ENCODE data around the gene EMC6. TPM values are rescaled to one million over a fixed set of nuclear protein-coding genes. Genes with fewer than 3 reads are reported as not detected.

The EMC6 gene
- total RNA-seq, 1 donor from 2014 or later, result 46.6 TPM

GRCh38 chr17:3636908-3637373, 31.7 kb upstream of the EMC6 start:
- Mint-ChIP-seq H3K4me1 (ENCODE audit: unreplicated experiment) (peaks cover 25% of the 10 kb centered on the region), H3K4me3 (peak overlapping the region; percentile 98), H3K27ac (peak overlapping the region; percentile 75), H3K9me3 (no peaks in the 10 kb centered on the region), H3K27me3 (no peaks in the 10 kb centered on the region), H3K36me3 (peaks cover 5% of the 10 kb centered on the region)
- TF ChIP-seq CTCF (conservative IDR thresholded peaks at IDR 0.05), result no peak
- no peak for DNase-seq (ENCODE audit: extremely low spot score, unreplicated experiment)

- Mint-ChIP-seq H3K4me1 (ENCODE audit: unreplicated experiment) (peaks cover 16% of the 10 kb centered on the region), H3K9me3 (no peaks in the 10 kb centered on the region), H3K27ac (peak overlapping the region; percentile 71), H3K27me3 (no peaks in the 10 kb centered on the region), H3K36me3 (peaks cover 5% of the 10 kb centered on the region), H3K4me3 (peak overlapping the region; percentile 77)
- no peak for TF ChIP-seq CTCF (conservative IDR thresholded peaks at IDR 0.05)
- DNase-seq (ENCODE audit: extremely low spot score, unreplicated experiment), result no peak
Observed at GRCh38 chr17:3639981-3640596, 28.5 kb upstream of the EMC6 start.

- no peak for TF ChIP-seq CTCF (conservative IDR thresholded peaks at IDR 0.05)
- Mint-ChIP-seq H3K4me3 (no peak overlapping the region), H3K27ac (no peak overlapping the region), H3K9me3 (no peaks in the 10 kb centered on the region), H3K4me1 (ENCODE audit: unreplicated experiment) (peaks cover 16% of the 10 kb centered on the region), H3K36me3 (peaks cover 5% of the 10 kb centered on the region), H3K27me3 (no peaks in the 10 kb centered on the region)
- DNase-seq (ENCODE audit: extremely low spot score, unreplicated experiment), result no peak
Observed at GRCh38 chr17:3641014-3641413, 27.6 kb upstream of the EMC6 start.

GRCh38 chr17:3641717-3642486, 26.7 kb upstream of the EMC6 start:
- TF ChIP-seq CTCF (conservative IDR thresholded peaks at IDR 0.05), result no peak
- H3K9me3 Mint-ChIP-seq, result no peaks in the 10 kb centered on the region
- no peak for DNase-seq (ENCODE audit: extremely low spot score, unreplicated experiment)
- H3K4me3 Mint-ChIP-seq, result no peak overlapping the region
- H3K36me3 Mint-ChIP-seq, result peaks cover 5% of the 10 kb centered on the region
- H3K27ac Mint-ChIP-seq, result no peak overlapping the region
- peaks cover 16% of the 10 kb centered on the region for H3K4me1 Mint-ChIP-seq (ENCODE audit: unreplicated experiment)
- H3K27me3 Mint-ChIP-seq, result no peaks in the 10 kb centered on the region

GRCh38 chr17:3643889-3644349, 24.7 kb upstream of the EMC6 start:
- no peak for TF ChIP-seq CTCF (conservative IDR thresholded peaks at IDR 0.05)
- Mint-ChIP-seq H3K27me3 (no peaks in the 10 kb centered on the region), H3K4me3 (no peak overlapping the region), H3K4me1 (ENCODE audit: unreplicated experiment) (peaks cover 7% of the 10 kb centered on the region), H3K36me3 (peaks cover 5% of the 10 kb centered on the region), H3K27ac (no peak overlapping the region), H3K9me3 (no peaks in the 10 kb centered on the region)
- no peak for DNase-seq (ENCODE audit: extremely low spot score, unreplicated experiment)
